Neural progenitor cell (in vitro differentiated cells): ENCODE data around the gene MPRIP.

ENCODE experiments used
- EZH2 ChIP-seq: fragments of 200-600 bp; sonication (generic); IDR thresholded peaks from 2 replicates; pipeline ENCODE4 v1.6.1; 2017; ENCODE audit warnings: antibody characterized with exemption, mild to moderate bottlenecking, moderate library complexity
- EZH2phosphoT487 ChIP-seq: fragments of 200-600 bp; sonication (generic); IDR thresholded peaks from 2 replicates; pipeline ENCODE4 v1.6.1; 2017; ENCODE audit warnings: antibody characterized with exemption
- TF ChIP-seq, protein P1 (sequence below): fragments of 200-600 bp; sonication (generic); IDR thresholded peaks from 2 replicates; pipeline ENCODE4 v1.5.1; 2017; ENCODE audit warnings: antibody characterized with exemption, mild to moderate bottlenecking

DNA sequence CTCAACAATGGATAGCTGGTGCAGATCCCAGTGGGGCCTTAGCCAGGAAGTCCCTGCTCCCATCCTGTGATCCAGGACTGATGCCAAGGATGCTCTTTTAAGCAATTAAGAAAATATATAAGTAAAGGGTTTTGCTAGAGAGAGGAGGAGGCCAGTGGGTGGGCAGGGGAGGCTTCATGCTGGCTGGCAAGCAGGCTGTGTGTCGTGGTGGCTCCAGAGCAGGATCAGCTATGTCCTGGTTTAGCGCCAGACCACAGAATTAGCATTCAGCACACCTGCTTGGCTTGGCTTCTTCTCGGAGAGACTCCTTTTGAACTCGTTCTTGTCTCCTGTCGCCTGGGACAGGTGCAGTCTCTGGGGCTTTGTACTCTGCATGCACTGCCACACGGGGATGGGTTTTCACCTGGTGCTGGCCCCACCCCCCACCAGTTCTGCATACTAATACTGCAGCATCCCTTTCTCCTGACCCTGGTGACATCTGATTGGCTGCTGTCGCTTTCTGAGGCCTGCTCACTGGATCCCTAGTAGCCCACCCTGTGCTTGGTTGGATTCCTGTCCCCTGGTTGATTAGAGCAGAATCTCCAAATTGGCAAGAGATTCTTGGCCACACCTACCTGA lies 97.8 kb downstream of the MPRIP start:
- TF ChIP-seq, protein P1, sequence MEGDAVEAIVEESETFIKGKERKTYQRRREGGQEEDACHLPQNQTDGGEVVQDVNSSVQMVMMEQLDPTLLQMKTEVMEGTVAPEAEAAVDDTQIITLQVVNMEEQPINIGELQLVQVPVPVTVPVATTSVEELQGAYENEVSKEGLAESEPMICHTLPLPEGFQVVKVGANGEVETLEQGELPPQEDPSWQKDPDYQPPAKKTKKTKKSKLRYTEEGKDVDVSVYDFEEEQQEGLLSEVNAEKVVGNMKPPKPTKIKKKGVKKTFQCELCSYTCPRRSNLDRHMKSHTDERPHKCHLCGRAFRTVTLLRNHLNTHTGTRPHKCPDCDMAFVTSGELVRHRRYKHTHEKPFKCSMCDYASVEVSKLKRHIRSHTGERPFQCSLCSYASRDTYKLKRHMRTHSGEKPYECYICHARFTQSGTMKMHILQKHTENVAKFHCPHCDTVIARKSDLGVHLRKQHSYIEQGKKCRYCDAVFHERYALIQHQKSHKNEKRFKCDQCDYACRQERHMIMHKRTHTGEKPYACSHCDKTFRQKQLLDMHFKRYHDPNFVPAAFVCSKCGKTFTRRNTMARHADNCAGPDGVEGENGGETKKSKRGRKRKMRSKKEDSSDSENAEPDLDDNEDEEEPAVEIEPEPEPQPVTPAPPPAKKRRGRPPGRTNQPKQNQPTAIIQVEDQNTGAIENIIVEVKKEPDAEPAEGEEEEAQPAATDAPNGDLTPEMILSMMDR: no peak
- TF ChIP-seq EZH2 (no peak), EZH2phosphoT487 (no peak)
